ENCODE data around the gene FCHSD1. TPM values are rescaled to one million over a fixed set of nuclear protein-coding genes. Genes with fewer than 3 reads are reported as not detected.

Gene FCHSD1
- total and polyA plus RNA-seq, 2 donors (not counting 3 experiments of a cell fraction or from before 2014, with no cell fraction given) = 35.1 to 37.0 TPM

DNA sequence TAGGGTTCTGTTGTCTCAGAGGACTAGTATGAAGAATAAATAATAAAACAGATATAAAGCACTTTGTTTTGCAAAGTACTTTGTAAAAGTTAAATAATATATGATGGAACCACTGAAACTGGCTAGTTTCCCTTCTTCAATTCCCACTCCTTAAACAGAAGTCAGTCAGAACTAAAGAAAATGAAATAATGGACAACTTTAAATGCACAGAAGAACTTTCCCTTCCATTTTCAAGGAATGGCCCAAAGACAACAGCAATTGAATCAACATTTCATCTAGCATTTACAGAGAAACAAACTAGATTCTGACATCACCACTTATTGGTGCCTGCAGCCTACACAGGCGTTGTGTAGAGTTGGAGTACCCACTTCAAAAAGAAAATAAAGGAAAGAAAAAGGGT lies 48.6 kb downstream of the FCHSD1 start:
- Histone ChIP-seq H3K27me3 (ENCODE audit: control insufficient read depth in 2 of 2, insufficient read depth in 2 of 2, low read length in 2 of 2) (no peaks in the 10 kb centered on the region), H2AFZ (ENCODE audit: low read depth, low read length) (no peak overlapping the region), H3K9me3 (replicated peaks; ENCODE audit: control insufficient read depth, insufficient read depth, low read length) (no peaks in the 10 kb centered on the region), H3K36me3 (ENCODE audit: control insufficient read depth in 2 of 2, extremely low read depth in 1 of 2, insufficient read depth in 2 of 2, low read length in 2 of 2) (no peaks in the 10 kb centered on the region), H3K4me2 (ENCODE audit: insufficient read depth, low read length) (no peak overlapping the region), H4K20me1 (replicated peaks; ENCODE audit: control insufficient read depth, extremely low read depth, insufficient read depth, low read length) (no peaks in the 10 kb centered on the region), H3K4me1 (ENCODE audit: control insufficient read depth, extremely low read depth, insufficient read depth, low read length) (peaks cover 39% of the 10 kb centered on the region), H3K27ac (ENCODE audit: insufficient read depth, low read depth, low read length) (no peak overlapping the region), H3K79me2 (ENCODE audit: control insufficient read depth, insufficient read depth, low read length) (peaks cover 49% of the 10 kb centered on the region), H3K9ac (replicated peaks; ENCODE audit: extremely low read depth, insufficient read depth, low read length) (no peak overlapping the region), H3K9me1 (replicated peaks; ENCODE audit: control insufficient read depth, extremely low read depth, insufficient read depth, low read length) (no peaks in the 10 kb centered on the region), H3K4me3 (replicated peaks in 1 of 3; ENCODE audit: insufficient read depth in 1 of 3, low read depth in 1 of 3, low read length in 3 of 3) (no peak overlapping the region)
- DNase-seq (ENCODE audit: low read depth, low spot score) = no peak
- intact Hi-C loops (cut with micrococcal nuclease) (no loop called here), dilution Hi-C loops (cut with MboI; ENCODE audit: extremely low pct_ligation_motif_present, low sequenced_read_pairs) (no loop called here)
- ChIA-PET POLR2A (no interaction called here), CTCF (interaction anchor here (1.3 to 9.0 kb wide), 3 partner anchors 10 to 17 kb away, joined by 3 to 114 read pairs (median 53); partner anchors contain the start of gene DIAPH1)
- FAIRE-seq = no peak
- no TSS peak for BruUV-seq (replicated peaks)
- TF ChIP-seq JUN (IDR thresholded peaks at IDR 0.05; ENCODE audit: borderline replicate concordance, insufficient read depth, insufficient read length, low read depth) (no peak), MYC (IDR thresholded peaks at IDR 0.05; ENCODE audit: low read depth, low read length) (no peak), MAX (IDR thresholded peaks at IDR 0.05; ENCODE audit: insufficient read depth, insufficient read length) (no peak), FOS (IDR thresholded peaks at IDR 0.05; ENCODE audit: borderline replicate concordance, insufficient read depth, low read length) (no peak), POLR2AphosphoS5 (IDR thresholded peaks at IDR 0.05; ENCODE audit: insufficient read depth, low read depth, low read length) (no peak), CTCF (IDR thresholded peaks at IDR 0.05; ENCODE audit: extremely low read depth in 1 of 2, insufficient read depth in 1 of 2, low read depth in 1 of 2, low read length in 2 of 2) (no peak), EZH2 (IDR thresholded peaks at IDR 0.05; ENCODE audit: borderline replicate concordance, low read depth, low read length, severe bottlenecking) (no peak), POLR2A (IDR thresholded peaks at IDR 0.05; ENCODE audit: low read depth, low read length) (no peak), GATA2 (IDR thresholded peaks at IDR 0.05; ENCODE audit: insufficient read depth, insufficient read length, low read depth, low read length) (no peak)

All from endothelial cell of umbilical vein (primary cell).